HCT116 (cell line): Measurements from ENCODE around the gene KRT77. TPM values are rescaled to one million over a fixed set of nuclear protein-coding genes. Genes with fewer than 3 reads are reported as not detected.

Experiments
- ATAC-seq: fragments of 200-7000 bp; cut with Tn5 transposase; 2 replicates; pipeline ENCODE4 v1.9.1; 2020; ENCODE audit warnings: mild to moderate bottlenecking, moderate library complexity
- BruUV-seq: library from RNA; stranded (reverse); fragments of 400-500 nt; replicated peaks from 2 replicates; lab custom pipeline; 2021; lab: Mats Ljungman, UMichigan
- CTCF ChIA-PET: fragments of 300-600 bp; sonication (Branson Sonifier 250); formaldehyde crosslinking; loops from one replicate; lab custom pipeline; 2021; ENCODE audit warnings: antibody characterized with exemption; lab: Charles Lee
- POLR2A ChIA-PET: fragments of 300-600, 350-600 bp; sonication (Branson Sonifier 250); formaldehyde crosslinking; loops from one replicate; lab custom pipeline; 2021; ENCODE audit warnings: antibody characterized with exemption; lab: Charles Lee
- RAD21 ChIA-PET, 2 experiments: fragments of 300-600 bp; sonication (Branson Sonifier 250); formaldehyde crosslinking; loops; one replicate each; lab custom pipeline; 2023; ENCODE audit warnings: low total read pairs in 2 of 2; ENCODE audit not compliant: uncharacterized antibody in 2 of 2, unreplicated experiment in 2 of 2, low non-redundant PET in 1 of 2; lab: Charles Lee
- DNase-seq: peaks from one replicate; pipeline ENCODE4 v3.0.0-alpha.2; 2010; ENCODE audit warnings: low read depth, low spot score
- H2AFZ ChIP-seq: fragments of 200-600 bp; shearing (Covaris generic), sonication (generic); 2 replicates; pipeline ENCODE4 v1.6.1; 2017; ENCODE audit warnings: low read depth, mixed run types, mixed read lengths, antibody characterized with exemption, low read length; ENCODE audit not compliant: poor library complexity, severe bottlenecking
- H3K27ac ChIP-seq: 2 replicates; pipeline ENCODE4 v1.5.1; 2012; ENCODE audit warnings: low read depth, low read length
- H3K27me3 ChIP-seq: fragments of 200-600 bp; sonication (generic); 2 replicates; pipeline ENCODE4 v1.6.1; 2016; ENCODE audit warnings: mixed run types, low read length, mixed read lengths; ENCODE audit not compliant: insufficient read depth
- H3K36me3 ChIP-seq, 2 experiments: fragments of 200-500 bp in 1 of 2; fragments of 200-600 bp in 1 of 2; sonication (Bioruptor generic) in 1 of 2; sonication (generic) in 1 of 2; 2 replicates each; pipeline versions ENCODE4 v1.5.1 to v1.6.1; 2014 to 2016; ENCODE audit warnings: low read length in 2 of 2, inconsistent platforms in 1 of 2, mixed read lengths in 1 of 2, mixed run types in 1 of 2; ENCODE audit not compliant: insufficient read depth in 2 of 2, control insufficient read depth in 1 of 2
- H3K4me1 ChIP-seq, 2 experiments: fragments of 200-600 bp in 1 of 2; sonication (generic) in 1 of 2; 2 replicates each; pipeline versions ENCODE4 v1.5.1 to v1.6.1; 2012 to 2017; ENCODE audit warnings: low read length in 2 of 2, inconsistent platforms in 1 of 2, mild to moderate bottlenecking in 1 of 2, mixed read lengths in 1 of 2, mixed run types in 1 of 2, moderate library complexity in 1 of 2; ENCODE audit not compliant: insufficient read depth in 2 of 2, control insufficient read depth in 1 of 2
- H3K4me2 ChIP-seq: fragments of 200-600 bp; sonication (generic); 2 replicates; pipeline ENCODE4 v1.6.1; 2017; ENCODE audit warnings: mixed run types, low read length, mixed read lengths
- H3K4me3 ChIP-seq, 2 experiments: fragments of 200-600 bp in 1 of 2; sonication (generic) in 1 of 2; replicated peaks in 1 of 2; 2 replicates each; pipeline ENCODE4 v1.5.1; 2011 to 2016; ENCODE audit warnings: low read length in 2 of 2, control low read depth in 1 of 2, low read depth in 1 of 2, mild to moderate bottlenecking in 1 of 2, mixed read lengths in 1 of 2, mixed run types in 1 of 2
- H3K79me2 ChIP-seq: fragments of 200-600 bp; sonication (generic); 2 replicates; pipeline ENCODE4 v1.6.1; 2017; ENCODE audit warnings: mild to moderate bottlenecking, mixed run types, low read length, moderate library complexity, mixed read lengths; ENCODE audit not compliant: insufficient read depth
- H3K9ac ChIP-seq: fragments of 200-600 bp; sonication (generic); 2 replicates; pipeline ENCODE4 v1.6.1; 2016; ENCODE audit warnings: low read length, mixed read lengths
- H3K9me2 ChIP-seq: fragments of 200-600 bp; sonication (generic), shearing (Covaris generic); 2 replicates; pipeline ENCODE4 v1.6.1; 2017; ENCODE audit warnings: mixed run types, mild to moderate bottlenecking, moderate library complexity; ENCODE audit not compliant: insufficient read depth
- H3K9me3 ChIP-seq, 2 experiments: fragments of 200-500 bp in 1 of 2; fragments of 200-600 bp in 1 of 2; sonication (Bioruptor generic) in 1 of 2; sonication (generic) in 1 of 2; 2 replicates each; pipeline ENCODE4 v1.6.1; 2014 to 2017; ENCODE audit warnings: low read length in 2 of 2, mixed read lengths in 2 of 2, inconsistent platforms in 1 of 2, low read depth in 1 of 2, mild to moderate bottlenecking in 1 of 2, mixed run types in 1 of 2, moderate library complexity in 1 of 2; ENCODE audit not compliant: control insufficient read depth in 1 of 2, insufficient read depth in 1 of 2
- H4K20me1 ChIP-seq: fragments of 200-600 bp; sonication (generic), shearing (Covaris generic); 2 replicates; pipeline ENCODE4 v1.6.1; 2017; ENCODE audit warnings: mixed run types, mild to moderate bottlenecking, moderate library complexity; ENCODE audit not compliant: insufficient read depth
- CEBPB ChIP-seq: IDR thresholded peaks from 2 replicates; pipeline ENCODE4 v1.6.1; 2012; ENCODE audit warnings: low read depth
- EGR1 ChIP-seq: IDR thresholded peaks from 2 replicates; pipeline ENCODE4 v1.6.1; 2012; ENCODE audit warnings: low read depth
- ELF1 ChIP-seq: IDR thresholded peaks from 2 replicates; pipeline ENCODE4 v1.6.1; 2012; ENCODE audit warnings: low read depth, borderline replicate concordance
- EZH2phosphoT487 ChIP-seq: fragments of 200-600 bp; IDR thresholded peaks from 2 replicates; pipeline ENCODE4 v1.6.1; 2018; ENCODE audit warnings: antibody characterized with exemption, borderline replicate concordance
- POLR2A ChIP-seq: IDR thresholded peaks from 2 replicates; pipeline ENCODE4 v1.7.0; 2011; ENCODE audit warnings: borderline replicate concordance; ENCODE audit not compliant: insufficient read depth, insufficient read length; ENCODE audit errors: extremely low read depth
- RAD21 ChIP-seq: IDR thresholded peaks from 2 replicates; pipeline ENCODE4 v1.6.1; 2012; ENCODE audit warnings: low read depth, mild to moderate bottlenecking
- SIN3A ChIP-seq: IDR thresholded peaks from 2 replicates; pipeline ENCODE4 v1.6.1; 2012; ENCODE audit warnings: low read depth
- SP1 ChIP-seq: IDR thresholded peaks from 2 replicates; pipeline ENCODE4 v1.6.1; 2012; ENCODE audit warnings: low read depth
- SRF ChIP-seq: IDR thresholded peaks from 2 replicates; pipeline ENCODE4 v1.6.1; 2012; ENCODE audit warnings: low read depth
- TCF7L2 ChIP-seq: IDR thresholded peaks from 2 replicates; pipeline ENCODE4 v1.7.0; 2011; ENCODE audit warnings: borderline replicate concordance, inconsistent platforms; ENCODE audit not compliant: insufficient read depth, insufficient read length; ENCODE audit errors: extremely low read depth
- ZNF274 ChIP-seq: fragments of 200-500 bp; sonication (Bioruptor generic); IDR thresholded peaks from 2 replicates; pipeline ENCODE4 v1.6.1; 2014; ENCODE audit warnings: mild to moderate bottlenecking, low read depth, low read length, inconsistent platforms
- intact Hi-C: fragments of 100-400 bp; cut with micrococcal nuclease; formaldehyde crosslinking; loops from 2 replicates; pipeline ENCODE4 v1.10.0; 2022
- total RNA-seq: library from RNA; stranded (reverse); gene quantifications from one replicate; pipeline ENCODE4 v1.2.1, GENCODE V29; 2021; ENCODE audit not compliant: unreplicated experiment
- TF ChIP-seq, protein P1 (sequence below): IDR thresholded peaks from 2 replicates; pipeline ENCODE4 v1.6.1; 2012; ENCODE audit warnings: low read depth
- TF ChIP-seq, protein P2 (sequence below): IDR thresholded peaks from 2 replicates; pipeline ENCODE4 v1.6.1; 2012

The KRT77 gene
- total RNA-seq, 1 experiment from 2014 or later, result not detected

DNA sequence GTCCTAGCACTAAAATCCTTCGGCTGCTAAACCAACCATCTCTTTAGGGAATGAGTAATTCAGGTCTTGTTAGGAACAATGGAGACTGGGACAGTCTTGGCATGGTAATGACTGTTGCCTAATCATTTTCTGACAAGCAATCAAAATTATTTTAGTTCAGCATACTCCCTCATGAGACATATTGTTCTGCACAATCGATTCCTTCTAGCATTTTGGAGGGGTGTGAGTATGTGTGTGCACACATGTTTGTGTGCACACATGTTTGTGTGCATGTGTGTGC lies 21.0 kb downstream of the KRT77 start:
- ATAC-seq (no peak), DNase-seq (no peak)
- Histone ChIP-seq H3K9me2 (no peaks in the 10 kb centered on the region), H3K4me1 (peaks cover 0 to 3% of the 10 kb centered on the region in 2 experiments; a peak in 2 of 4 replicates), H3K4me3 (no peak overlapping the region), H3K79me2 (no peaks in the 10 kb centered on the region), H3K36me3 (no peaks in the 10 kb centered on the region), H3K9me3 (no peaks in the 10 kb centered on the region), H3K4me2 (no peak overlapping the region), H3K27me3 (peaks cover 24% of the 10 kb centered on the region), H3K27ac (no peak overlapping the region), H2AFZ (no peak overlapping the region), H4K20me1 (no peaks in the 10 kb centered on the region), H3K9ac (no peak overlapping the region)
- TF ChIP-seq EZH2phosphoT487, result no peak
- TF ChIP-seq, protein P1, sequence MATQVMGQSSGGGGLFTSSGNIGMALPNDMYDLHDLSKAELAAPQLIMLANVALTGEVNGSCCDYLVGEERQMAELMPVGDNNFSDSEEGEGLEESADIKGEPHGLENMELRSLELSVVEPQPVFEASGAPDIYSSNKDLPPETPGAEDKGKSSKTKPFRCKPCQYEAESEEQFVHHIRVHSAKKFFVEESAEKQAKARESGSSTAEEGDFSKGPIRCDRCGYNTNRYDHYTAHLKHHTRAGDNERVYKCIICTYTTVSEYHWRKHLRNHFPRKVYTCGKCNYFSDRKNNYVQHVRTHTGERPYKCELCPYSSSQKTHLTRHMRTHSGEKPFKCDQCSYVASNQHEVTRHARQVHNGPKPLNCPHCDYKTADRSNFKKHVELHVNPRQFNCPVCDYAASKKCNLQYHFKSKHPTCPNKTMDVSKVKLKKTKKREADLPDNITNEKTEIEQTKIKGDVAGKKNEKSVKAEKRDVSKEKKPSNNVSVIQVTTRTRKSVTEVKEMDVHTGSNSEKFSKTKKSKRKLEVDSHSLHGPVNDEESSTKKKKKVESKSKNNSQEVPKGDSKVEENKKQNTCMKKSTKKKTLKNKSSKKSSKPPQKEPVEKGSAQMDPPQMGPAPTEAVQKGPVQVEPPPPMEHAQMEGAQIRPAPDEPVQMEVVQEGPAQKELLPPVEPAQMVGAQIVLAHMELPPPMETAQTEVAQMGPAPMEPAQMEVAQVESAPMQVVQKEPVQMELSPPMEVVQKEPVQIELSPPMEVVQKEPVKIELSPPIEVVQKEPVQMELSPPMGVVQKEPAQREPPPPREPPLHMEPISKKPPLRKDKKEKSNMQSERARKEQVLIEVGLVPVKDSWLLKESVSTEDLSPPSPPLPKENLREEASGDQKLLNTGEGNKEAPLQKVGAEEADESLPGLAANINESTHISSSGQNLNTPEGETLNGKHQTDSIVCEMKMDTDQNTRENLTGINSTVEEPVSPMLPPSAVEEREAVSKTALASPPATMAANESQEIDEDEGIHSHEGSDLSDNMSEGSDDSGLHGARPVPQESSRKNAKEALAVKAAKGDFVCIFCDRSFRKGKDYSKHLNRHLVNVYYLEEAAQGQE, result no peak
- TF ChIP-seq EGR1, result no peak
- no peak for TF ChIP-seq SRF
- TF ChIP-seq POLR2A, result no peak
- TF ChIP-seq ELF1, result no peak
- TF ChIP-seq, protein P2, sequence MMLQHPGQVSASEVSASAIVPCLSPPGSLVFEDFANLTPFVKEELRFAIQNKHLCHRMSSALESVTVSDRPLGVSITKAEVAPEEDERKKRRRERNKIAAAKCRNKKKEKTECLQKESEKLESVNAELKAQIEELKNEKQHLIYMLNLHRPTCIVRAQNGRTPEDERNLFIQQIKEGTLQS, result no peak
- no peak for TF ChIP-seq ZNF274
- no peak for TF ChIP-seq TCF7L2
- TF ChIP-seq SP1, result no peak
- TF ChIP-seq CEBPB, result no peak
- TF ChIP-seq SIN3A, result no peak
- TF ChIP-seq RAD21, result no peak
- no TSS peak for BruUV-seq
- ChIA-PET RAD21 (no interaction called here), CTCF (no interaction called here), POLR2A (no interaction called here)
- intact Hi-C loops, result no loop called here
